ENCODE results near the gene LIMS1. TPM values are rescaled to one million over a fixed set of nuclear protein-coding genes. Genes with fewer than 3 reads are reported as not detected.

Gene LIMS1
- total RNA-seq, 1 experiment from 2014 or later, result 56.2 TPM

DNA sequence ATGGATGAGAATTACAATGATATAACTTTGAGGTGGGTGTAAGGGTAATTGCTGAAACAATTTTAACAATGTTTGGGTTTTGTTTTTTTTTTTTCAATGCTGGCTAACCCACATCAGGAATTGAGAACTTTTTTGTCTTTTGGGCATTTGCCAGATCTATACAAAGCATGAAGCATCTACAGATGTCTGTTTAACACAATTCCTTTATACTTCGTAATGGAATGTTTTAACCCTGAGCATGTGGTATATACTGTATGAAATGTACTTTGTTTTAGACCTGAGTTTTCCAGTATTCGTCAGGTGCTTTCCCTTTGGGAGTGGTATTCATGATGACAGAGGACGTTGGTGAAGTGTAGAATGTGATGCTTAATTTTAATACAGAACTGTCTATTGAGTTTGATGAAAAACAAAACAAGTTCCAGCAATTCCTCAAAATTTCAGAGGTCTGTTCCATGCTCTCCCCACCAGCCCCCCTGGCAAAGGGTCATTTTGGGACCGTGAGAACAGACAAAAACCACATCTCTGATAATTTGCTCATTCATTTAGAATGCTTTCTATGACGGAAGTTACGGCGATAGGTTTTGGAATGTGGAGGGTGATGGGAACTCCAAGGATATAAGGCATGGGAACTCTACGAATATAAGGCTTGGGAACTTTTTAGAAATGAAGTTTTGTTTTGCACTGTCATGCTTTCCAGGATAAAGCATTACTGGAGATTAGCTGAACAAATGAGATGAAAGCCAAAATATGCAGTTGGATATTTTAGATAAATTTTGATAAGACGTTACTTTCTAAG is 14.1 kb downstream of the LIMS1 start (continued):
- TF ChIP-seq EGR1 (IDR thresholded peaks at IDR 0.05; ENCODE audit: low read depth), result no peak
- no peak for TF ChIP-seq POLR2A (IDR thresholded peaks at IDR 0.05; ENCODE audit: borderline replicate concordance, extremely low read depth, insufficient read depth, insufficient read length)
- TF ChIP-seq SIN3A (IDR thresholded peaks at IDR 0.05; ENCODE audit: low read depth), result no peak

DNA sequence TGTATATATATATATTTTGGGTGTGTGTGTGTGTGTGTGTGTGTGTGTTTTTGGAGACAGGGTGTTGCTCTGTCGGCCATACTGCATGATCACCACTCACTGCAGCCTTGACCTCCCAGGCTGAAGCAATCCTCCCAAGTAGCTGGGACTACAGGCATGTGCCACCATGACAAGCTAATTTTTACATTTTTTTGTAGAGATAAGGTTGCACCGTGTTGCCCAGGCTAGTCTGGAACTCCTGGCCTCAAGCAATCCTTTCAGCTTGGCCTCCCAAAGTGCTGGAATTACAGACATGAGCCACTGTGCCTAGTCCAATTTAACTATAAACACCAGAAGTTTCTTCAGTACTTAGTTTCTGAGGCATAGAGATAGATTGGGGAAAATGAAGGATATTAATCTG is 18.3 kb downstream of the LIMS1 start:
- no peak for TF ChIP-seq SP1 (IDR thresholded peaks at IDR 0.05; ENCODE audit: low read depth)
- TF ChIP-seq, protein P1, sequence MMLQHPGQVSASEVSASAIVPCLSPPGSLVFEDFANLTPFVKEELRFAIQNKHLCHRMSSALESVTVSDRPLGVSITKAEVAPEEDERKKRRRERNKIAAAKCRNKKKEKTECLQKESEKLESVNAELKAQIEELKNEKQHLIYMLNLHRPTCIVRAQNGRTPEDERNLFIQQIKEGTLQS (IDR thresholded peaks at IDR 0.05), result no peak
- no peak for TF ChIP-seq ZFX (IDR thresholded peaks at IDR 0.05)
- TF ChIP-seq POLR2AphosphoS5 (IDR thresholded peaks at IDR 0.05; ENCODE audit: low read depth, low read length), result no peak
- no peak for TF ChIP-seq EGR1 (IDR thresholded peaks at IDR 0.05; ENCODE audit: low read depth)
- no peak for TF ChIP-seq ELF1 (IDR thresholded peaks at IDR 0.05; ENCODE audit: borderline replicate concordance, low read depth)
- no peak for TF ChIP-seq EZH2phosphoT487 (IDR thresholded peaks at IDR 0.05; ENCODE audit: borderline replicate concordance)
- TF ChIP-seq POLR2A (IDR thresholded peaks at IDR 0.05; ENCODE audit: borderline replicate concordance, extremely low read depth, insufficient read depth, insufficient read length), result no peak
- TF ChIP-seq, protein P2, sequence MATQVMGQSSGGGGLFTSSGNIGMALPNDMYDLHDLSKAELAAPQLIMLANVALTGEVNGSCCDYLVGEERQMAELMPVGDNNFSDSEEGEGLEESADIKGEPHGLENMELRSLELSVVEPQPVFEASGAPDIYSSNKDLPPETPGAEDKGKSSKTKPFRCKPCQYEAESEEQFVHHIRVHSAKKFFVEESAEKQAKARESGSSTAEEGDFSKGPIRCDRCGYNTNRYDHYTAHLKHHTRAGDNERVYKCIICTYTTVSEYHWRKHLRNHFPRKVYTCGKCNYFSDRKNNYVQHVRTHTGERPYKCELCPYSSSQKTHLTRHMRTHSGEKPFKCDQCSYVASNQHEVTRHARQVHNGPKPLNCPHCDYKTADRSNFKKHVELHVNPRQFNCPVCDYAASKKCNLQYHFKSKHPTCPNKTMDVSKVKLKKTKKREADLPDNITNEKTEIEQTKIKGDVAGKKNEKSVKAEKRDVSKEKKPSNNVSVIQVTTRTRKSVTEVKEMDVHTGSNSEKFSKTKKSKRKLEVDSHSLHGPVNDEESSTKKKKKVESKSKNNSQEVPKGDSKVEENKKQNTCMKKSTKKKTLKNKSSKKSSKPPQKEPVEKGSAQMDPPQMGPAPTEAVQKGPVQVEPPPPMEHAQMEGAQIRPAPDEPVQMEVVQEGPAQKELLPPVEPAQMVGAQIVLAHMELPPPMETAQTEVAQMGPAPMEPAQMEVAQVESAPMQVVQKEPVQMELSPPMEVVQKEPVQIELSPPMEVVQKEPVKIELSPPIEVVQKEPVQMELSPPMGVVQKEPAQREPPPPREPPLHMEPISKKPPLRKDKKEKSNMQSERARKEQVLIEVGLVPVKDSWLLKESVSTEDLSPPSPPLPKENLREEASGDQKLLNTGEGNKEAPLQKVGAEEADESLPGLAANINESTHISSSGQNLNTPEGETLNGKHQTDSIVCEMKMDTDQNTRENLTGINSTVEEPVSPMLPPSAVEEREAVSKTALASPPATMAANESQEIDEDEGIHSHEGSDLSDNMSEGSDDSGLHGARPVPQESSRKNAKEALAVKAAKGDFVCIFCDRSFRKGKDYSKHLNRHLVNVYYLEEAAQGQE (IDR thresholded peaks at IDR 0.05; ENCODE audit: low read depth), result no peak
- TF ChIP-seq SIN3A (IDR thresholded peaks at IDR 0.05; ENCODE audit: low read depth), result no peak
- TF ChIP-seq JUND (IDR thresholded peaks at IDR 0.05), result no peak
- TF ChIP-seq, protein P3, sequence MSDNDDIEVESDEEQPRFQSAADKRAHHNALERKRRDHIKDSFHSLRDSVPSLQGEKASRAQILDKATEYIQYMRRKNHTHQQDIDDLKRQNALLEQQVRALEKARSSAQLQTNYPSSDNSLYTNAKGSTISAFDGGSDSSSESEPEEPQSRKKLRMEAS (IDR thresholded peaks at IDR 0.05), result no peak
- TF ChIP-seq, protein P4, sequence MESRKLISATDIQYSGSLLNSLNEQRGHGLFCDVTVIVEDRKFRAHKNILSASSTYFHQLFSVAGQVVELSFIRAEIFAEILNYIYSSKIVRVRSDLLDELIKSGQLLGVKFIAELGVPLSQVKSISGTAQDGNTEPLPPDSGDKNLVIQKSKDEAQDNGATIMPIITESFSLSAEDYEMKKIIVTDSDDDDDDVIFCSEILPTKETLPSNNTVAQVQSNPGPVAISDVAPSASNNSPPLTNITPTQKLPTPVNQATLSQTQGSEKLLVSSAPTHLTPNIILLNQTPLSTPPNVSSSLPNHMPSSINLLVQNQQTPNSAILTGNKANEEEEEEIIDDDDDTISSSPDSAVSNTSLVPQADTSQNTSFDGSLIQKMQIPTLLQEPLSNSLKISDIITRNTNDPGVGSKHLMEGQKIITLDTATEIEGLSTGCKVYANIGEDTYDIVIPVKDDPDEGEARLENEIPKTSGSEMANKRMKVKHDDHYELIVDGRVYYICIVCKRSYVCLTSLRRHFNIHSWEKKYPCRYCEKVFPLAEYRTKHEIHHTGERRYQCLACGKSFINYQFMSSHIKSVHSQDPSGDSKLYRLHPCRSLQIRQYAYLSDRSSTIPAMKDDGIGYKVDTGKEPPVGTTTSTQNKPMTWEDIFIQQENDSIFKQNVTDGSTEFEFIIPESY (IDR thresholded peaks at IDR 0.05; ENCODE audit: extremely low read depth, insufficient replicate concordance, low read length), result no peak
- no peak for TF ChIP-seq RAD21 (IDR thresholded peaks at IDR 0.05; ENCODE audit: low read depth)
- TF ChIP-seq ZNF274 (IDR thresholded peaks at IDR 0.05; ENCODE audit: low read depth, low read length), result no peak
- TF ChIP-seq CEBPB (IDR thresholded peaks at IDR 0.05; ENCODE audit: low read depth), result no peak

More for the DNA sequence above, 18.3 kb downstream of the LIMS1 start:
- H3K9me2 ChIP-seq (ENCODE audit: insufficient read depth), result no peaks in the 10 kb centered on the region
- H3K27ac ChIP-seq (ENCODE audit: low read depth, low read length), result no peak overlapping the region
- H3K36me3 ChIP-seq (ENCODE audit: control insufficient read depth in 1 of 2, insufficient read depth in 2 of 2, low read length in 2 of 2), result no peaks in the 10 kb centered on the region
- H4K20me1 ChIP-seq (ENCODE audit: insufficient read depth), result no peaks in the 10 kb centered on the region
- no peak overlapping the region for H3K4me3 ChIP-seq (replicated peaks in 1 of 2; ENCODE audit: low read depth in 1 of 2, low read length in 2 of 2)
- intact Hi-C loops (cut with micrococcal nuclease), result no loop called here
- ChIA-PET POLR2A (no interaction called here), CTCF (no interaction called here), RAD21 (ENCODE audit: low non-redundant PET in 1 of 2, low total read pairs in 2 of 2, uncharacterized antibody in 2 of 2, unreplicated experiment in 2 of 2) (no interaction called here)
- H3K4me2 ChIP-seq (ENCODE audit: low read length), result no peak overlapping the region
- BruUV-seq (replicated peaks), result no TSS peak
- H3K9ac ChIP-seq (ENCODE audit: low read length), result no peak overlapping the region
- ATAC-seq (no peak), DNase-seq (ENCODE audit: low read depth, low spot score) (no peak)
- H3K27me3 ChIP-seq (ENCODE audit: insufficient read depth, low read length), result no peaks in the 10 kb centered on the region
- H2AFZ ChIP-seq (ENCODE audit: low read depth, low read length, poor library complexity, severe bottlenecking), result no peak overlapping the region
- H3K4me1 ChIP-seq (ENCODE audit: control insufficient read depth in 1 of 2, insufficient read depth in 2 of 2, low read length in 2 of 2), result no peaks in the 10 kb centered on the region
- H3K9me3 ChIP-seq (ENCODE audit: control insufficient read depth in 1 of 2, insufficient read depth in 1 of 2, low read depth in 1 of 2, low read length in 2 of 2), result no peaks in the 10 kb centered on the region
- peaks cover 77% of the 10 kb centered on the region for H3K79me2 ChIP-seq (ENCODE audit: insufficient read depth, low read length)
